ENCODE measurements around the gene AQP11.
A peak's percentile ranks its signal among the peaks of the same experiment; 100 is the strongest.
"Not testable (repeated sequence)": the region's sequence is repeated elsewhere in the genome, so short reads cannot be mapped to it uniquely, and the experiment has no call there.

The AQP11 gene

GRCh38 chr11:77589521-77590193 is at the start of gene AQP11:
Gene AQP11, plus strand, starts transcription at chr11:77589953. Its CDS starts 40 bp downstream, at chr11:77589993.
- DNase-seq = peak; percentile 86

- peak; percentile 37 for DNase-seq
Measured at GRCh38 chr11:77542296-77542695, 47.5 kb upstream of the AQP11 start.

- no peak for DNase-seq
Measured at GRCh38 chr11:77547047-77547836, 42.5 kb upstream of the AQP11 start.

GRCh38 chr11:77547863-77548551 is 41.7 kb upstream of the AQP11 start:
- peak; percentile 65 for DNase-seq

GRCh38 chr11:77548552-77549445 is 41.0 kb upstream of the AQP11 start:
- DNase-seq = no peak

GRCh38 chr11:77551426-77551825 is 38.3 kb upstream of the AQP11 start:
- DNase-seq = not testable (repeated sequence)

GRCh38 chr11:77557553-77557952 is 32.2 kb upstream of the AQP11 start:
- DNase-seq = peak; percentile 25

GRCh38 chr11:77558380-77558779 is 31.4 kb upstream of the AQP11 start:
- DNase-seq = peak; percentile 26

- peak; percentile 89 for DNase-seq
Measured at GRCh38 chr11:77559686-77560401, 29.9 kb upstream of the AQP11 start.

- peak; percentile 89 for DNase-seq
Measured at GRCh38 chr11:77560605-77561004, 29.1 kb upstream of the AQP11 start.

- no peak for DNase-seq
Measured at GRCh38 chr11:77561257-77561656, 28.5 kb upstream of the AQP11 start.

- no peak for DNase-seq
Measured at GRCh38 chr11:77568306-77568705, 21.4 kb upstream of the AQP11 start.

GRCh38 chr11:77568916-77569675 is 20.7 kb upstream of the AQP11 start:
- DNase-seq = no peak

GRCh38 chr11:77569676-77570070 is 20.1 kb upstream of the AQP11 start:
- no peak for DNase-seq

GRCh38 chr11:77570896-77571295 is 18.9 kb upstream of the AQP11 start:
- not testable (repeated sequence) for DNase-seq

GRCh38 chr11:77575428-77575827 is 14.3 kb upstream of the AQP11 start:
- not testable (repeated sequence) for DNase-seq

GRCh38 chr11:77580712-77581337 is 8.9 kb upstream of the AQP11 start:
- peak; percentile 34 for DNase-seq

- DNase-seq = no peak
Measured at GRCh38 chr11:77589181-77589520, 602 bp upstream of the AQP11 start.

- DNase-seq = peak; percentile 39
Measured at GRCh38 chr11:77590194-77590782, 535 bp downstream of the AQP11 start.

GRCh38 chr11:77592727-77593126 is 3.0 kb downstream of the AQP11 start:
- DNase-seq = no peak

Measured in EL (cell line).